ENCODE measurements around the gene IGF2BP2. TPM values are rescaled to one million over a fixed set of nuclear protein-coding genes. Genes with fewer than 3 reads are reported as not detected.

The IGF2BP2 gene
- total and polyA plus RNA-seq, 2 of the 8 experiments (the other 6 are each of a cell fraction or from before 2014, with no cell fraction given), result 7.4 to 121 TPM

GRCh38 chr3:185813205-185813604 is 11.6 kb downstream of the IGF2BP2 start:
- no peak overlapping the region for H3K23ac ChIP-seq (ENCODE audit: insufficient read length)
- peak overlapping the region; percentile 68 to 75; a peak in 3 of 4 replicates for H3K4me2 ChIP-seq (ENCODE audit: insufficient read depth in 1 of 2, low read depth in 2 of 2, low read length in 2 of 2)
- peaks cover 2 to 4% of the 10 kb centered on the region in 2 experiments for H4K20me1 ChIP-seq (replicated peaks in 1 of 2; ENCODE audit: control insufficient read depth in 1 of 2, insufficient read depth in 2 of 2, low read length in 2 of 2)
- H3K79me1 ChIP-seq (ENCODE audit: low read depth, low read length), result no peaks in the 10 kb centered on the region; the same call in 1 of the 2 replicates
- no peak overlapping the region for H2BK15ac ChIP-seq (ENCODE audit: low read length)
- H3K79me2 ChIP-seq (ENCODE audit: control insufficient read depth in 1 of 2, insufficient read depth in 2 of 2, low read length in 2 of 2), result peaks cover 34 to 100% of the 10 kb centered on the region in 2 experiments
- no peak overlapping the region for H3K14ac ChIP-seq (ENCODE audit: insufficient read length)
- H3K27me3 ChIP-seq (replicated peaks in 1 of 4; ENCODE audit: control insufficient read depth in 3 of 4, extremely low read depth in 1 of 4, insufficient read depth in 3 of 4, low read length in 3 of 4), result no peaks in the 10 kb centered on the region
- WGBS, 2 experiments (ENCODE audit: extremely low coverage in 1 of 2, insufficient coverage in 1 of 2, insufficient read length in 1 of 2, insufficient replicate concordance in 2 of 2, low coverage in 1 of 2, low lambda C conversion rate in 2 of 2, missing lambda C conversion rate in 1 of 2), result 78% methylated on average over 2 of the region's 2 CpGs; no CpG with 5 or more reads in 1 of the 2 experiments
- H4K8ac ChIP-seq (ENCODE audit: extremely low read depth, insufficient read depth, low read length), result no peak overlapping the region
- TF ChIP-seq SAP30 (IDR thresholded peaks at IDR 0.05; ENCODE audit: insufficient read depth, insufficient replicate concordance, low read length) (no peak), KDM5A (IDR thresholded peaks at IDR 0.05; ENCODE audit: low read length) (no peak), EP300 (IDR thresholded peaks at IDR 0.05; ENCODE audit: borderline replicate concordance in 1 of 2, low read depth in 2 of 2, low read length in 2 of 2) (no peak), ASH2L (IDR thresholded peaks at IDR 0.05; ENCODE audit: low read length) (no peak), SIRT6 (IDR thresholded peaks at IDR 0.05; ENCODE audit: low read length) (no peak), TAF1 (IDR thresholded peaks at IDR 0.05; ENCODE audit: low read depth, low read length) (no peak), POLR2AphosphoS5 (IDR thresholded peaks at IDR 0.05; ENCODE audit: low read depth, low read length) (no peak)
- no peaks in the 10 kb centered on the region for H3K23me2 ChIP-seq (ENCODE audit: low read depth, low read length)
- DNase-seq (ENCODE audit: low read depth in 1 of 2, low spot score in 2 of 2) (no peak), FAIRE-seq (no peak)
- peak overlapping the region in 1 of 4 experiments; percentile 46; a peak in 1 of 8 replicates for H3K4me3 ChIP-seq (ENCODE audit: extremely low read depth in 1 of 4, insufficient read depth in 2 of 4, low read depth in 3 of 4, low read length in 4 of 4)
- H2AK5ac ChIP-seq (ENCODE audit: low read depth, low read length), result no peak overlapping the region
- H2BK12ac ChIP-seq (ENCODE audit: low read depth, low read length), result peak overlapping the region; percentile 41; the same call in 1 of the 2 replicates
- H3K9me3 ChIP-seq (ENCODE audit: insufficient read depth in 2 of 2, low read depth in 1 of 2, low read length in 1 of 2), result no peaks in the 10 kb centered on the region
- H4K91ac ChIP-seq (replicated peaks; ENCODE audit: insufficient read length, low read length), result no peak overlapping the region
- H4K5ac ChIP-seq (ENCODE audit: insufficient read length, low read depth, low read length), result peak overlapping the region; percentile 59
- peaks cover 9 to 43% (median 21%) of the 10 kb centered on the region in 4 experiments; a peak in 6 of 7 replicates for H3K4me1 ChIP-seq (replicated peaks in 1 of 4; ENCODE audit: control insufficient read depth in 3 of 4, insufficient read depth in 4 of 4, low read length in 3 of 4)
- H3K36me3 ChIP-seq (ENCODE audit: control insufficient read depth in 2 of 4, insufficient read depth in 4 of 4, low read length in 3 of 4), result no peaks in the 10 kb centered on the region
- no peak overlapping the region for H3K18ac ChIP-seq (ENCODE audit: extremely low read depth, low read length)
- no peak overlapping the region for H3K4ac ChIP-seq (replicated peaks; ENCODE audit: insufficient read length, low read depth, low read length)
- POLR2A ChIA-PET (ENCODE audit: partially characterized antibody), result interaction anchor here (0.6 to 3.2 kb wide), 10 partner anchors 9 to 125 kb away, joined by 3 to 26 read pairs (median 4); partner anchors contain the start of genes IGF2BP2 and TRA2B
- H2AFZ ChIP-seq (ENCODE audit: low read length), result no peak overlapping the region
- H2BK120ac ChIP-seq (replicated peaks; ENCODE audit: low read depth, low read length), result peak overlapping the region; percentile 50
- H3K9ac ChIP-seq (replicated peaks in 1 of 4; ENCODE audit: extremely low read depth in 1 of 4, low read depth in 3 of 4, low read length in 3 of 4), result no peak overlapping the region
- no peak overlapping the region for H2BK20ac ChIP-seq (ENCODE audit: low read length)
- CTCF ChIA-PET (ENCODE audit: partially characterized antibody), result interaction anchor here (1.7 to 1.9 kb wide), 2 partner anchors 10 to 44 kb away, joined by 7 read pairs; no protein-coding TSS in a partner anchor
- H3K56ac ChIP-seq (replicated peaks; ENCODE audit: insufficient read length, low read depth, low read length), result no peak overlapping the region
- H2BK5ac ChIP-seq (ENCODE audit: low read depth, low read length), result peak overlapping the region; percentile 45; the same call in 1 of the 2 replicates
- H3K27ac ChIP-seq (ENCODE audit: low read depth, low read length), result peak overlapping the region; percentile 55; the same call in 1 of the 2 replicates

Data from H1 (cell line).